Liver (tissue), 3 donors: ENCODE results near the gene KLK7.

Experiments used
- CTCF ChIP-seq: fragments of 150-350 bp; IDR thresholded peaks from 2 replicates; pipeline ENCODE4 v1.5.1; 2017; ENCODE audit warnings: improper control_type of control experiment, low read depth, low read length; ENCODE audit not compliant: missing input control
- EGR1 ChIP-seq, 2 donors: IDR thresholded peaks; 2 replicates each; pipeline ENCODE4 v1.6.1; 2016 to 2018; ENCODE audit warnings: antibody characterized with exemption in 2 of 2, low read depth in 2 of 2
- FOXA1 ChIP-seq: IDR thresholded peaks from 2 replicates; pipeline ENCODE4 v1.6.1; 2016; ENCODE audit warnings: antibody characterized with exemption
- GABPA ChIP-seq, 2 donors: IDR thresholded peaks in 1 of 2; conservative IDR thresholded peaks in 1 of 2; 2 replicates each; pipeline ENCODE4 v1.6.1; 2016; ENCODE audit warnings: antibody characterized with exemption in 2 of 2, mild to moderate bottlenecking in 1 of 2, moderate library complexity in 1 of 2
- JUND ChIP-seq, 2 donors: IDR thresholded peaks; 2 replicates each; pipeline ENCODE4 v1.6.1; 2016; ENCODE audit warnings: antibody characterized with exemption in 2 of 2
- RAD21 ChIP-seq, 2 donors: IDR thresholded peaks; 2 replicates each; pipeline ENCODE4 v1.6.1; 2016; ENCODE audit warnings: antibody characterized with exemption in 2 of 2, mild to moderate bottlenecking in 2 of 2
- RXRA ChIP-seq, 2 donors: IDR thresholded peaks; 2 replicates each; pipeline ENCODE4 v1.6.1; 2017 to 2018; ENCODE audit warnings: antibody characterized with exemption in 2 of 2, mild to moderate bottlenecking in 1 of 2
- TAF1 ChIP-seq: conservative IDR thresholded peaks from 2 replicates; pipeline ENCODE4 v1.6.1; 2016; ENCODE audit warnings: antibody characterized with exemption, mild to moderate bottlenecking
- YY1 ChIP-seq: IDR thresholded peaks from 2 replicates; pipeline ENCODE4 v1.6.1; 2016; ENCODE audit warnings: antibody characterized with exemption, mild to moderate bottlenecking
- TF ChIP-seq, protein P1 (sequence below): IDR thresholded peaks from 2 replicates; pipeline ENCODE4 v1.6.1; 2016; ENCODE audit warnings: antibody characterized with exemption, mild to moderate bottlenecking
- TF ChIP-seq, protein P2 (sequence below): IDR thresholded peaks from 2 replicates; pipeline ENCODE4 v1.6.1; 2016; ENCODE audit warnings: antibody characterized with exemption
- TF ChIP-seq, protein P3 (sequence below): IDR thresholded peaks from 2 replicates; pipeline ENCODE4 v1.6.1; 2016; ENCODE audit warnings: antibody characterized with exemption
- donor health status: healthy.
- donor health status: healthy.

GRCh38 chr19:50932018-50932689 lies 51.6 kb downstream of the KLK7 start:
- TF ChIP-seq CTCF = no peak
- TF ChIP-seq, protein P1, sequence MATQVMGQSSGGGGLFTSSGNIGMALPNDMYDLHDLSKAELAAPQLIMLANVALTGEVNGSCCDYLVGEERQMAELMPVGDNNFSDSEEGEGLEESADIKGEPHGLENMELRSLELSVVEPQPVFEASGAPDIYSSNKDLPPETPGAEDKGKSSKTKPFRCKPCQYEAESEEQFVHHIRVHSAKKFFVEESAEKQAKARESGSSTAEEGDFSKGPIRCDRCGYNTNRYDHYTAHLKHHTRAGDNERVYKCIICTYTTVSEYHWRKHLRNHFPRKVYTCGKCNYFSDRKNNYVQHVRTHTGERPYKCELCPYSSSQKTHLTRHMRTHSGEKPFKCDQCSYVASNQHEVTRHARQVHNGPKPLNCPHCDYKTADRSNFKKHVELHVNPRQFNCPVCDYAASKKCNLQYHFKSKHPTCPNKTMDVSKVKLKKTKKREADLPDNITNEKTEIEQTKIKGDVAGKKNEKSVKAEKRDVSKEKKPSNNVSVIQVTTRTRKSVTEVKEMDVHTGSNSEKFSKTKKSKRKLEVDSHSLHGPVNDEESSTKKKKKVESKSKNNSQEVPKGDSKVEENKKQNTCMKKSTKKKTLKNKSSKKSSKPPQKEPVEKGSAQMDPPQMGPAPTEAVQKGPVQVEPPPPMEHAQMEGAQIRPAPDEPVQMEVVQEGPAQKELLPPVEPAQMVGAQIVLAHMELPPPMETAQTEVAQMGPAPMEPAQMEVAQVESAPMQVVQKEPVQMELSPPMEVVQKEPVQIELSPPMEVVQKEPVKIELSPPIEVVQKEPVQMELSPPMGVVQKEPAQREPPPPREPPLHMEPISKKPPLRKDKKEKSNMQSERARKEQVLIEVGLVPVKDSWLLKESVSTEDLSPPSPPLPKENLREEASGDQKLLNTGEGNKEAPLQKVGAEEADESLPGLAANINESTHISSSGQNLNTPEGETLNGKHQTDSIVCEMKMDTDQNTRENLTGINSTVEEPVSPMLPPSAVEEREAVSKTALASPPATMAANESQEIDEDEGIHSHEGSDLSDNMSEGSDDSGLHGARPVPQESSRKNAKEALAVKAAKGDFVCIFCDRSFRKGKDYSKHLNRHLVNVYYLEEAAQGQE = no peak
- TF ChIP-seq EGR1 (IDR thresholded peaks at IDR 0.05; ENCODE audit: low read depth in 2 of 2) = no peak
- TF ChIP-seq YY1 = no peak
- TF ChIP-seq, protein P2, sequence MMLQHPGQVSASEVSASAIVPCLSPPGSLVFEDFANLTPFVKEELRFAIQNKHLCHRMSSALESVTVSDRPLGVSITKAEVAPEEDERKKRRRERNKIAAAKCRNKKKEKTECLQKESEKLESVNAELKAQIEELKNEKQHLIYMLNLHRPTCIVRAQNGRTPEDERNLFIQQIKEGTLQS = no peak
- TF ChIP-seq, protein P3, sequence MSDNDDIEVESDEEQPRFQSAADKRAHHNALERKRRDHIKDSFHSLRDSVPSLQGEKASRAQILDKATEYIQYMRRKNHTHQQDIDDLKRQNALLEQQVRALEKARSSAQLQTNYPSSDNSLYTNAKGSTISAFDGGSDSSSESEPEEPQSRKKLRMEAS = no peak
- no peak for TF ChIP-seq FOXA1
- no peak for TF ChIP-seq TAF1
- TF ChIP-seq RXRA (IDR thresholded peaks at IDR 0.05) = no peak
- TF ChIP-seq GABPA (IDR thresholded peaks at IDR 0.05 in 1 of 2, conservative IDR thresholded peaks at IDR 0.05 in 1 of 2) = no peak
- TF ChIP-seq RAD21 (IDR thresholded peaks at IDR 0.05) = no peak
- TF ChIP-seq JUND (IDR thresholded peaks at IDR 0.05) = no peak
